Measurements from ENCODE around the gene MTFMT.

The MTFMT gene

GRCh38 chr15:65054333-65055200, 25.1 kb upstream of the MTFMT start:
- peak; percentile 97 for TF ChIP-seq CTCF (conservative IDR thresholded peaks at IDR 0.05; ENCODE audit: low read length)
- peak; percentile 60 for DNase-seq (ENCODE audit: low read depth)
- no peak overlapping the region for H3K4me3 ChIP-seq (ENCODE audit: low read length)

DNA sequence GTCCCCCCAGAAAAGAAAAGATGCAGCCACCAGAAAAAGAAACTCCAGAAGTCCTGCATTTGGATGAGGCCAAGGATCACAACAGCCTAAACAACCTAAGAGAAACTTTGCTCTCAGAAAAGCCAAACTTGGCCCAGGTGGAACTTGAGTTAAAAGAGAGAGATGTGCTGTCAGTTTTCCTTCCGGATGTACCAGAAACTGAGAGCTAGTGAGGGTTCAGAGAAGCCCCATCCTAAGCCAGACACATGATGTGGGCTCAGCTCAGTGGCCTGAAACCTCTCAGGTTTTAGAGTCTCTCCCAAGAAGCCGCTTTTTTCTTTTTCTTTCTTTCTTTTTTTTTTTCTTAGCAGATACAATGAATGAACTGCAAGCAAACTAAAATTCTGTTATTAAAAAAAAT, 23.5 kb upstream of the MTFMT start:
- DNase-seq (ENCODE audit: low read depth): no peak
- no peak overlapping the region for H3K4me3 ChIP-seq (ENCODE audit: low read length)
- TF ChIP-seq CTCF (conservative IDR thresholded peaks at IDR 0.05; ENCODE audit: low read length): no peak

DNA sequence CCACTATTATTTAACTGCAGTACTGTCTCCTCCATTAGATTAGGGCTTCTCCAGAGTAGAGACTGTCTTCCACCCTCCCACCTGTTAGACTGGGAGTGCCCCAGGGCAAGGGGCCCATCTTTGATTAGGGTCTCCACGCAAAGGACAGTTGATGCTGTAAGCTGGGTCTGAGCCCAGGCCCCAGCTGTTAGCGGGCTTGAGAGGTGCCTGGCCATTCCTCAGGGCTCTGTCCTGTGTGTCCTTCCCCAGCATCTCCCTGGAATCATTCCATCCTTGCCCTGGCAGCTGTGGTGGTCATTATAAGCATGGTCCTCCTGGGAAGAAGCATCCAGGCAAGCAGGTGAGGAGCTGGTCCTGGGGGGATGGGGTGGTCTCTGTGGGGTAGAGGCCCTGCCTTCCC, 21.8 kb upstream of the MTFMT start:
- DNase-seq (ENCODE audit: low read depth): no peak
- no peak for TF ChIP-seq CTCF (conservative IDR thresholded peaks at IDR 0.05; ENCODE audit: low read length)
- no peak overlapping the region for H3K4me3 ChIP-seq (ENCODE audit: low read length)

DNA sequence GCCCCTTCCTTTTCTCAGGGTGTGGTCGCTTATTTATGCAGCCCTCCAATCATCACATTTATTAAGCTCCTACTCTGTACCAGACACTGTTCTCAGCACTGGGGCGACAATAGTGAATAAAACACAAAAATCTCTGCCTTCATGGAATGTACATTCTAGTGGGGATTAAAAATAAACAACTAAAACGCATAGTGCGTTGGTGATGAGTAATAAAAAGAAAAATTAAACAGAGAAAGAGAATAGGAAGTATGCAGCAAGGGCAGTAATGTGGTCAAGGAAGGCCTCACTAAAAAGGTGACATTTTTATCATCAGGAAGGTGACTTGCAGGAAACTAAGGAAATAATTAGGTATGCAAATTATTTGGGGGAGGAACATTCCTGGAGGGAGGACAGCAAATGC, 20.8 kb upstream of the MTFMT start:
- TF ChIP-seq CTCF (conservative IDR thresholded peaks at IDR 0.05; ENCODE audit: low read length): no peak
- no peak overlapping the region for H3K4me3 ChIP-seq (ENCODE audit: low read length)
- DNase-seq (ENCODE audit: low read depth): no peak

- DNase-seq (ENCODE audit: low read depth): peak; percentile 91
- no peak for TF ChIP-seq CTCF (conservative IDR thresholded peaks at IDR 0.05; ENCODE audit: low read length)
- H3K4me3 ChIP-seq (ENCODE audit: low read length): peak overlapping the region; percentile 60
These were observed 20.0 kb upstream of the MTFMT start for GRCh38 chr15:65049418-65049840.

GRCh38 chr15:65048241-65048640, 18.8 kb upstream of the MTFMT start:
- DNase-seq (ENCODE audit: low read depth): no peak
- no peak overlapping the region for H3K4me3 ChIP-seq (ENCODE audit: low read length)
- no peak for TF ChIP-seq CTCF (conservative IDR thresholded peaks at IDR 0.05; ENCODE audit: low read length)

Measured in AG10803 (cell line).